MM.1S (cell line): ENCODE data around the gene MST1R.
A peak's percentile ranks its signal among the peaks of the same experiment; 100 is the strongest.

ENCODE experiments used
- DNase-seq: peaks from one replicate; pipeline ENCODE4 v3.0.0-alpha.2; 2015
- H2AFZ ChIP-seq: fragments of 300-600 bp; sonication (generic); 2 replicates; pipeline ENCODE4 v1.6.0; 2016; ENCODE audit warnings: antibody characterized with exemption, low read length
- H3F3A ChIP-seq: fragments of 300-600 bp; sonication (generic); 2 replicates; pipeline ENCODE4 v1.6.1; 2016; ENCODE audit warnings: mild to moderate bottlenecking, antibody characterized with exemption, low read length, moderate library complexity, mixed read lengths; ENCODE audit not compliant: insufficient read depth
- H3K27ac ChIP-seq: fragments of 300-600 bp; sonication (generic); 2 replicates; pipeline ENCODE4 v1.5.1; 2016; ENCODE audit warnings: mild to moderate bottlenecking, low read length
- H3K27me3 ChIP-seq: fragments of 300-600 bp; sonication (generic); replicated peaks from 2 replicates; pipeline ENCODE4 v1.6.0; 2016; ENCODE audit warnings: low read length; ENCODE audit not compliant: insufficient read depth
- H3K36me3 ChIP-seq: fragments of 300-600 bp; sonication (generic); replicated peaks from 2 replicates; pipeline ENCODE4 v1.6.1; 2016; ENCODE audit warnings: mild to moderate bottlenecking, low read length, mixed read lengths; ENCODE audit not compliant: insufficient read depth
- H3K4me1 ChIP-seq: fragments of 300-600 bp; sonication (generic); 2 replicates; pipeline ENCODE4 v1.6.1; 2016; ENCODE audit warnings: low read length, mixed read lengths
- H3K4me2 ChIP-seq: fragments of 300-600 bp; sonication (generic); 2 replicates; pipeline ENCODE4 v1.6.0; 2016; ENCODE audit warnings: low read depth, low read length
- H3K4me3 ChIP-seq: fragments of 300-600 bp; sonication (generic); 2 replicates; pipeline ENCODE4 v1.5.1; 2016; ENCODE audit warnings: low read length, mixed read lengths
- H3K79me2 ChIP-seq: fragments of 300-600 bp; sonication (generic); 2 replicates; pipeline ENCODE4 v1.6.1; 2016; ENCODE audit warnings: mixed run types, low read length, mixed read lengths
- H3K9ac ChIP-seq: fragments of 300-600 bp; sonication (generic); 2 replicates; pipeline ENCODE4 v1.6.1; 2016; ENCODE audit warnings: low read length, mixed read lengths
- H3K9me2 ChIP-seq: fragments of 300-600 bp; sonication (generic); replicated peaks from 2 replicates; pipeline ENCODE4 v1.6.1; 2016; ENCODE audit warnings: mild to moderate bottlenecking, low read length, mixed read lengths; ENCODE audit not compliant: insufficient read depth
- H3K9me3 ChIP-seq: fragments of 300-600 bp; sonication (generic); replicated peaks from 2 replicates; pipeline ENCODE4 v1.6.1; 2016; ENCODE audit warnings: mild to moderate bottlenecking, low read length, mixed read lengths; ENCODE audit not compliant: insufficient read depth
- H4K20me1 ChIP-seq: fragments of 300-600 bp; sonication (generic); 2 replicates; pipeline ENCODE4 v1.6.1; 2016; ENCODE audit warnings: mild to moderate bottlenecking, low read length, moderate library complexity, mixed read lengths; ENCODE audit not compliant: insufficient read depth
- CTCF ChIP-seq: fragments of 300-600 bp; sonication (generic); IDR thresholded peaks from 2 replicates; pipeline ENCODE4 v1.5.1; 2016; ENCODE audit warnings: antibody characterized with exemption, low read length, mixed read lengths
- EZH2 ChIP-seq: fragments of 300-600 bp; sonication (generic); optimal IDR thresholded peaks from 2 replicates; pipeline ENCODE3; 2017; ENCODE audit warnings: low read depth, mild to moderate bottlenecking, antibody characterized with exemption, low read length, mixed read lengths
- EZH2phosphoT487 ChIP-seq: fragments of 300-600 bp; sonication (generic); IDR thresholded peaks from 2 replicates; pipeline ENCODE4 v1.6.1; 2018; ENCODE audit warnings: antibody characterized with exemption, low read length

Gene MST1R

DNA sequence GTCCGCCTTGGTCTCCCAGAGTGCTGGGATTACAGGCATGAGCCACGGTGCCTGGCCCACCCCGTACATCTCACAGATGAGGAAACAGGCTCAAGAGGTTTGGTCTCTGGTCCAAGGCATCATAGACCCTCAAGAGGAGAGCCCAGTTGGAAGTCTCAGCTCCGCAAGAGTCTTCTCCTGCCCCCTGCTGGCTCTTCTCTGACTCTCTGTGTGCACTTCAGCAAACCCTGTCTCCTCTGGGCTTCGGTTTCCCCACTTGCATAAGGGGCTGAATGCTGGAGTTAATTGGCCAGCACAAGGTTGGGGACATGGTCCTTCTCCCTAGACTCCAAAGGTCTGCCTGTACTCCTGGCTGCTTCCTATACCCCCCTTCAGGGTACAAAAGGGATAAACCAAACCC, 3.9 kb downstream of the MST1R start:
- peak overlapping the region; percentile 10; the same call in 1 of the 2 replicates for H3K27ac ChIP-seq
- H3K4me2 ChIP-seq: no peak overlapping the region
- no peak overlapping the region for H2AFZ ChIP-seq
- no peaks in the 10 kb centered on the region for H3K9me3 ChIP-seq
- no peaks in the 10 kb centered on the region for H4K20me1 ChIP-seq
- no peaks in the 10 kb centered on the region for H3F3A ChIP-seq
- H3K9me2 ChIP-seq: no peaks in the 10 kb centered on the region
- no peaks in the 10 kb centered on the region for H3K36me3 ChIP-seq
- H3K4me3 ChIP-seq: no peak overlapping the region
- no peak for DNase-seq
- no peaks in the 10 kb centered on the region for H3K79me2 ChIP-seq
- no peak overlapping the region for H3K9ac ChIP-seq
- peaks cover 16% of the 10 kb centered on the region for H3K4me1 ChIP-seq
- TF ChIP-seq EZH2 (no peak), CTCF (peak; percentile 12; the same call in 1 of the 2 replicates), EZH2phosphoT487 (no peak)
- no peaks in the 10 kb centered on the region for H3K27me3 ChIP-seq

GRCh38 chr3:49898991-49899390, 4.7 kb downstream of the MST1R start:
- H4K20me1 ChIP-seq: no peaks in the 10 kb centered on the region
- H3K4me1 ChIP-seq: peaks cover 16% of the 10 kb centered on the region
- no peaks in the 10 kb centered on the region for H3K36me3 ChIP-seq
- H3K4me3 ChIP-seq: no peak overlapping the region
- no peaks in the 10 kb centered on the region for H3F3A ChIP-seq
- no peaks in the 10 kb centered on the region for H3K79me2 ChIP-seq
- DNase-seq: no peak
- H3K9ac ChIP-seq: no peak overlapping the region
- no peaks in the 10 kb centered on the region for H3K27me3 ChIP-seq
- H3K9me2 ChIP-seq: no peaks in the 10 kb centered on the region
- no peak overlapping the region for H3K27ac ChIP-seq
- TF ChIP-seq CTCF: no peak
- no peak for TF ChIP-seq EZH2
- TF ChIP-seq EZH2phosphoT487: no peak
- H2AFZ ChIP-seq: no peak overlapping the region
- H3K4me2 ChIP-seq: no peak overlapping the region
- H3K9me3 ChIP-seq: no peaks in the 10 kb centered on the region

DNA sequence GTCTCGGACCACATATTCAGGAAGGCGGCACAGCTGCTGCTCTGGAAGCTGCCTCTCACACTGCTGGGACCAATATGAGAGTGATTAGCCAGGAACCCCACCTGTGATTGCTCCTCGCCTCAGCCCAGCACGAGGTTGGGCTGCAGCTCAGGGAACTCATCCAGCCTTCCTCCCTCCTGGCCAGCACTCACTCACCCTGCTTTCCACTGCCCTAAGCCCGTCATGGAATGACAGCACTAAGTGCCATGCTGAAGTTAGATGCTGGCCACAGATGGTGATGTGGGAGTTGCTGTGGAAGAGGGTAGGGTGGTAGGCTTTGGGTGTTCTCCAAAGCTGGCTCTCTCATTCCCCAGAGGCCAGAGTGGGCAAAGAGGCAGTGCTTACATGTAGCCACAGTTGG, 7.3 kb downstream of the MST1R start:
- no peaks in the 10 kb centered on the region for H3K9me2 ChIP-seq
- no peak overlapping the region for H3K4me2 ChIP-seq
- no peak overlapping the region for H2AFZ ChIP-seq
- TF ChIP-seq EZH2: no peak
- no peak for TF ChIP-seq EZH2phosphoT487
- no peak for TF ChIP-seq CTCF
- no peaks in the 10 kb centered on the region for H3K9me3 ChIP-seq
- H3K27ac ChIP-seq: no peak overlapping the region
- no peak for DNase-seq
- H3K36me3 ChIP-seq: no peaks in the 10 kb centered on the region
- peaks cover 15% of the 10 kb centered on the region for H3K4me1 ChIP-seq
- no peak overlapping the region for H3K9ac ChIP-seq
- no peak overlapping the region for H3K4me3 ChIP-seq
- H3K27me3 ChIP-seq: no peaks in the 10 kb centered on the region
- H3F3A ChIP-seq: no peaks in the 10 kb centered on the region
- H3K79me2 ChIP-seq: no peaks in the 10 kb centered on the region
- H4K20me1 ChIP-seq: no peaks in the 10 kb centered on the region
